Endothelial cell (in vitro differentiated cells): ENCODE results near the gene CAMTA1. TPM values are rescaled to one million over a fixed set of nuclear protein-coding genes. Genes with fewer than 3 reads are reported as not detected.

ENCODE experiments used
- DNase-seq: peaks from one replicate; pipeline ENCODE4 v3.0.0; 2021; ENCODE audit warnings: low spot score
- H3K27ac Mint-ChIP-seq: one replicate; pipeline ENCODE4 v1.8.0; 2021; ENCODE audit warnings: mixed read lengths, inconsistent platforms; ENCODE audit not compliant: unreplicated experiment
- H3K27me3 Mint-ChIP-seq: one replicate; pipeline ENCODE4 v1.8.0; 2021; ENCODE audit warnings: mild to moderate bottlenecking, moderate library complexity, mixed read lengths, inconsistent platforms; ENCODE audit not compliant: unreplicated experiment
- H3K36me3 Mint-ChIP-seq: one replicate; pipeline ENCODE4 v1.8.0; 2021; ENCODE audit warnings: mild to moderate bottlenecking, low read depth, mixed read lengths, inconsistent platforms; ENCODE audit not compliant: unreplicated experiment
- H3K4me1 Mint-ChIP-seq: one replicate; pipeline ENCODE4 v1.8.0; 2021; ENCODE audit warnings: mild to moderate bottlenecking, mixed read lengths, inconsistent platforms; ENCODE audit not compliant: unreplicated experiment
- H3K4me3 Mint-ChIP-seq: one replicate; pipeline ENCODE4 v1.8.0; 2021; ENCODE audit warnings: mild to moderate bottlenecking, mixed read lengths, inconsistent platforms; ENCODE audit not compliant: unreplicated experiment
- H3K9me3 Mint-ChIP-seq: one replicate; pipeline ENCODE4 v1.8.0; 2021; ENCODE audit warnings: mixed read lengths, inconsistent platforms; ENCODE audit not compliant: unreplicated experiment
- CTCF ChIP-seq: fragments of 200-600 bp; sonication (generic); IDR thresholded peaks from one replicate; pipeline ENCODE4 v1.5.0; 2021; ENCODE audit warnings: antibody characterized with exemption; ENCODE audit not compliant: unreplicated experiment
- total RNA-seq: library from RNA; stranded (reverse); fragmentation: NEBNext Ultra II Directional; extraction: Animal tissue kit (Norgen Biotek cat#: 25700); gene quantifications from one replicate; pipeline ENCODE4 v1.2.1, GENCODE V29; 2021; ENCODE audit not compliant: unreplicated experiment

Gene CAMTA1
- total RNA-seq, 1 donor from 2014 or later = 87.3 TPM

DNA sequence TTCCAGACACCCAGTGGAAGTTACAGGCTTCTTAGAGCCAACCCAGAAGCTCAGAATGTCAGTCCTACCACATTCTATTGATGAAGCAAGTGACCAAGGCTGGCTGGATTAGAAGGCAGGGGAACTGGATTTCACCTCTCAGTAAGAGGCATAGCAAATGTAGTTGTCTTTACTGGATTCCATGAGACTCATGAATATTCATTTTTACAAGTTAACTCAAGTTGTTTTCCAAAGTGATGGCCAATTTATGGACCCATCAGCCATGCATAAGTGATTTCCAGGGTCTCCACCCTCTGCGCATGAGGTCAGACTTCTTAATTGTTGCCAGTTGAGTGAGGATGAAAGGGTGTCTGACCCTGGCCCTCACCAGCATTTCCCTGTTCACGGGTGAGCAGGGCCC is 559.0 kb downstream of the CAMTA1 start:
- no peak for DNase-seq
- Mint-ChIP-seq H3K36me3 (no peaks in the 10 kb centered on the region), H3K27me3 (peaks cover 6% of the 10 kb centered on the region), H3K4me1 (peaks cover 8% of the 10 kb centered on the region), H3K4me3 (no peak overlapping the region), H3K27ac (no peak overlapping the region), H3K9me3 (no peaks in the 10 kb centered on the region)
- no peak for TF ChIP-seq CTCF

DNA sequence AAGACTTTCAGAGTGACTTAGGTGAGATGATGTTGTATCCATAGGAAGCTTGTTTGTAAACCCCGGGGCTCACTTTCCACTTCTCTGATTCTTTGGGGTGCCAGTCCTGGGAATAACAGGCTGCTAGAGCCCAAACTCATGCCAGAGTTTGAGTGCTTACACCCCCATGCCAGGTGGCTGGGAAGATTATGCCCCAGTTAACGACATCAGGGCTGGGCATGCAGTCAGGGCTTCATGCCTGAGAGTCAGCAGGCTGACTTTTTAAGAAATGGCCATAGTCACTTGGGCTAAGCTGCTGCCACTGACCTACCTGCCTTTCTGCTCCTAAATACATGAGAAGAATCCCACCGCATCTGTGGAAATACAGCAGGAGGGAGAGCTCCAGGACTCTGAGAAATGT is 560.3 kb downstream of the CAMTA1 start:
- Mint-ChIP-seq H3K4me3 (no peak overlapping the region), H3K27me3 (peaks cover 6% of the 10 kb centered on the region), H3K27ac (no peak overlapping the region), H3K9me3 (no peaks in the 10 kb centered on the region), H3K36me3 (no peaks in the 10 kb centered on the region), H3K4me1 (peaks cover 8% of the 10 kb centered on the region)
- DNase-seq = no peak
- TF ChIP-seq CTCF = no peak

- no peak for DNase-seq
- Mint-ChIP-seq H3K27me3 (peaks cover 6% of the 10 kb centered on the region), H3K4me3 (no peak overlapping the region), H3K9me3 (no peaks in the 10 kb centered on the region), H3K27ac (no peak overlapping the region), H3K4me1 (peaks cover 8% of the 10 kb centered on the region), H3K36me3 (no peaks in the 10 kb centered on the region)
- TF ChIP-seq CTCF = no peak
These were observed 560.9 kb downstream of the CAMTA1 start for GRCh38 chr1:7346070-7346596.

- Mint-ChIP-seq H3K27me3 (peaks cover 6% of the 10 kb centered on the region), H3K9me3 (no peaks in the 10 kb centered on the region), H3K4me3 (no peak overlapping the region), H3K27ac (no peak overlapping the region), H3K4me1 (peaks cover 11% of the 10 kb centered on the region), H3K36me3 (no peaks in the 10 kb centered on the region)
- DNase-seq = no peak
- TF ChIP-seq CTCF = no peak
These were observed 561.6 kb downstream of the CAMTA1 start for GRCh38 chr1:7346600-7347570.

DNA sequence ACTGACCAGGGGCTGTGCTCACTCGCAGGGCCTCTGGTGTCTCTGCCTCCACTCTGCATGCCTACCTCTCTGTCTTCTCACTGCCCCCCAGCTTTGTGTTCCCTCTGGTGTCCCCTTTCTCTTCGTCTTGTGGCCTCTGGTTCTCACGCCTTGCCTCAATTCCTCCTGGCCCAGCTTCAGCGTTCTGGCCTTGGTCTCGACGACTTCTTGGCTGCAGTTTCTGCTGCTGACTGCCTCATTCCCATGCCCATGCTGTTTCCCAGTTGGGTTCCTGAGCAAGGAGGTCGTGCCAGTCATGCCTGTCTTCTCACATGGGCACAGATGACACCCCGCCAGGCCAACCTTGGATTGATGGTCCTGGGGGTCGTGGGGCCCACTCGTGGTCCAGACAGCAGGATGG is 562.8 kb downstream of the CAMTA1 start:
- Mint-ChIP-seq H3K27me3 (peaks cover 2% of the 10 kb centered on the region), H3K36me3 (no peaks in the 10 kb centered on the region), H3K9me3 (no peaks in the 10 kb centered on the region), H3K4me1 (peaks cover 11% of the 10 kb centered on the region), H3K4me3 (no peak overlapping the region), H3K27ac (no peak overlapping the region)
- DNase-seq = no peak
- TF ChIP-seq CTCF = no peak
